ENCODE data around the gene PRKCA. TPM values are rescaled to one million over a fixed set of nuclear protein-coding genes. Genes with fewer than 3 reads are reported as not detected.

The PRKCA gene
- total and polyA plus RNA-seq, 2 donors (not counting 3 experiments of a cell fraction or from before 2014, with no cell fraction given) = 7.5 to 34.2 TPM

DNA sequence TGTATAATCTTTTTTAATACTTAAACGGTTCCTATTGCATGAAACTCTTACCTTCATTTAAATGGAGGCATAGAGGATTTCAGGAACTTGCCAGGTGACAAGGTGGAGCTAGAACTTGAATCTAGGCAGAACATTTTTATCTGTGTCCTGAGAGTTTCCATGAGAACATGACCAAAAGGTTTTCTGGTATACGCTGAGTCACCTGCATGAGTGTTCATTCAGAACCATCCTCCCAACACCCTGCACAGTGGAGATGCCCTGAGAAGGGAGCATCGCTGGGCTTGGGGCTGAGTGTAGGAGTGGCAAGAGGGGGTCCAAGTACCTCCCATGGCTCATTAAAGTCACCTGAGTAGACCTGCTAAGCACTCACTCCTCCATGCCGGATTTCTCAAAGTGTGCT, 362.8 kb downstream of the PRKCA start:
- CTCF ChIA-PET = interaction anchor here (1.4 kb wide), 1 partner anchor 11 kb away, joined by 3 read pairs; no protein-coding TSS in a partner anchor
- Histone ChIP-seq H3K27ac (ENCODE audit: insufficient read depth, low read depth, low read length) (no peak overlapping the region), H3K4me3 (replicated peaks in 1 of 3; ENCODE audit: insufficient read depth in 1 of 3, low read depth in 1 of 3, low read length in 3 of 3) (no peak overlapping the region), H3K9me1 (replicated peaks; ENCODE audit: control insufficient read depth, extremely low read depth, insufficient read depth, low read length) (no peaks in the 10 kb centered on the region), H3K36me3 (ENCODE audit: control insufficient read depth in 2 of 2, extremely low read depth in 1 of 2, insufficient read depth in 2 of 2, low read length in 2 of 2) (no peaks in the 10 kb centered on the region), H3K9ac (replicated peaks; ENCODE audit: extremely low read depth, insufficient read depth, low read length) (no peak overlapping the region), H2AFZ (ENCODE audit: low read depth, low read length) (no peak overlapping the region), H3K79me2 (ENCODE audit: control insufficient read depth, insufficient read depth, low read length) (no peaks in the 10 kb centered on the region), H3K4me2 (ENCODE audit: insufficient read depth, low read length) (no peak overlapping the region), H4K20me1 (replicated peaks; ENCODE audit: control insufficient read depth, extremely low read depth, insufficient read depth, low read length) (no peaks in the 10 kb centered on the region), H3K9me3 (replicated peaks; ENCODE audit: control insufficient read depth, insufficient read depth, low read length) (no peaks in the 10 kb centered on the region), H3K27me3 (ENCODE audit: control insufficient read depth in 2 of 2, insufficient read depth in 2 of 2, low read length in 2 of 2) (no peaks in the 10 kb centered on the region), H3K4me1 (ENCODE audit: control insufficient read depth, extremely low read depth, insufficient read depth, low read length) (peaks cover 13% of the 10 kb centered on the region)
- POLR2A ChIA-PET = no interaction called here
- TF ChIP-seq, protein P1, sequence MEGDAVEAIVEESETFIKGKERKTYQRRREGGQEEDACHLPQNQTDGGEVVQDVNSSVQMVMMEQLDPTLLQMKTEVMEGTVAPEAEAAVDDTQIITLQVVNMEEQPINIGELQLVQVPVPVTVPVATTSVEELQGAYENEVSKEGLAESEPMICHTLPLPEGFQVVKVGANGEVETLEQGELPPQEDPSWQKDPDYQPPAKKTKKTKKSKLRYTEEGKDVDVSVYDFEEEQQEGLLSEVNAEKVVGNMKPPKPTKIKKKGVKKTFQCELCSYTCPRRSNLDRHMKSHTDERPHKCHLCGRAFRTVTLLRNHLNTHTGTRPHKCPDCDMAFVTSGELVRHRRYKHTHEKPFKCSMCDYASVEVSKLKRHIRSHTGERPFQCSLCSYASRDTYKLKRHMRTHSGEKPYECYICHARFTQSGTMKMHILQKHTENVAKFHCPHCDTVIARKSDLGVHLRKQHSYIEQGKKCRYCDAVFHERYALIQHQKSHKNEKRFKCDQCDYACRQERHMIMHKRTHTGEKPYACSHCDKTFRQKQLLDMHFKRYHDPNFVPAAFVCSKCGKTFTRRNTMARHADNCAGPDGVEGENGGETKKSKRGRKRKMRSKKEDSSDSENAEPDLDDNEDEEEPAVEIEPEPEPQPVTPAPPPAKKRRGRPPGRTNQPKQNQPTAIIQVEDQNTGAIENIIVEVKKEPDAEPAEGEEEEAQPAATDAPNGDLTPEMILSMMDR (IDR thresholded peaks at IDR 0.05; ENCODE audit: extremely low read depth in 1 of 2, insufficient read depth in 1 of 2, low read depth in 1 of 2, low read length in 2 of 2) = no peak
- TF ChIP-seq JUN (IDR thresholded peaks at IDR 0.05; ENCODE audit: borderline replicate concordance, insufficient read depth, insufficient read length, low read depth) (no peak), MYC (IDR thresholded peaks at IDR 0.05; ENCODE audit: low read depth, low read length) (no peak), EZH2 (IDR thresholded peaks at IDR 0.05; ENCODE audit: borderline replicate concordance, low read depth, low read length, severe bottlenecking) (no peak), POLR2A (IDR thresholded peaks at IDR 0.05; ENCODE audit: low read depth, low read length) (no peak)
- no peak for FAIRE-seq
- no TSS peak for BruUV-seq (replicated peaks)
- dilution Hi-C loops (cut with MboI; ENCODE audit: extremely low pct_ligation_motif_present, low sequenced_read_pairs) (no loop called here), intact Hi-C loops (cut with micrococcal nuclease) (no loop called here)
- no peak for DNase-seq (ENCODE audit: low read depth, low spot score)

DNA sequence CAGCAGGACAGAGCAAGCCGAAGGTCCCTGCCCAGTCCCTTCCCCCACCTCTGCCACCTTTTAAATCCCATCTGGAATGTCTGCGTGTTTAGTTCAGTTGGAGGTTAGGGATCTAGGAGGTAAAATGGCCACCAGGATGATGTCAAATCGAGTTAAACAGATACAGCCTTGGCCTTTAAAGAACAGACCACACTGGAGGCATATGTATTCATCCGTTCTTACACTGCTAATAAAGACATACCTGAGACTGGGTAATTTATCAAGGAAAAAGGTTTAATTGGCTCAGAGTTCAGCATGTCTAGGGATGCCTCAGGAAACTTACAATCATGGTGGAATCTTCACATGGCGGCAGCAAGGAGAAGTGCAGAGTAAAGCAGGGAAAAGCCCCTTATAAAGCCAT, 364.7 kb downstream of the PRKCA start:
- no peak overlapping the region for H3K9ac ChIP-seq (replicated peaks; ENCODE audit: extremely low read depth, insufficient read depth, low read length)
- H3K9me1 ChIP-seq (replicated peaks; ENCODE audit: control insufficient read depth, extremely low read depth, insufficient read depth, low read length) = no peaks in the 10 kb centered on the region
- H4K20me1 ChIP-seq (replicated peaks; ENCODE audit: control insufficient read depth, extremely low read depth, insufficient read depth, low read length) = no peaks in the 10 kb centered on the region
- no peak overlapping the region for H3K27ac ChIP-seq (ENCODE audit: insufficient read depth, low read depth, low read length)
- CTCF ChIA-PET = no interaction called here
- dilution Hi-C loops (cut with MboI; ENCODE audit: extremely low pct_ligation_motif_present, low sequenced_read_pairs) (no loop called here), intact Hi-C loops (cut with micrococcal nuclease) (no loop called here)
- no peaks in the 10 kb centered on the region for H3K27me3 ChIP-seq (ENCODE audit: control insufficient read depth in 2 of 2, insufficient read depth in 2 of 2, low read length in 2 of 2)
- no TSS peak for BruUV-seq (replicated peaks)
- no peaks in the 10 kb centered on the region for H3K9me3 ChIP-seq (replicated peaks; ENCODE audit: control insufficient read depth, insufficient read depth, low read length)
- DNase-seq (ENCODE audit: low read depth, low spot score) (no peak), FAIRE-seq (no peak)
- H2AFZ ChIP-seq (ENCODE audit: low read depth, low read length) = no peak overlapping the region
- POLR2A ChIA-PET = no interaction called here
- H3K36me3 ChIP-seq (ENCODE audit: control insufficient read depth in 2 of 2, extremely low read depth in 1 of 2, insufficient read depth in 2 of 2, low read length in 2 of 2) = no peaks in the 10 kb centered on the region
- H3K79me2 ChIP-seq (ENCODE audit: control insufficient read depth, insufficient read depth, low read length) = no peaks in the 10 kb centered on the region
- no peak overlapping the region for H3K4me3 ChIP-seq (replicated peaks in 1 of 3; ENCODE audit: insufficient read depth in 1 of 3, low read depth in 1 of 3, low read length in 3 of 3)
- TF ChIP-seq FOS (IDR thresholded peaks at IDR 0.05; ENCODE audit: borderline replicate concordance, insufficient read depth, low read length) (no peak), POLR2AphosphoS5 (IDR thresholded peaks at IDR 0.05; ENCODE audit: insufficient read depth, low read depth, low read length) (no peak)
- TF ChIP-seq, protein P1 (IDR thresholded peaks at IDR 0.05; ENCODE audit: extremely low read depth in 1 of 2, insufficient read depth in 1 of 2, low read depth in 1 of 2, low read length in 2 of 2) = no peak
- H3K4me2 ChIP-seq (ENCODE audit: insufficient read depth, low read length) = no peak overlapping the region
- H3K4me1 ChIP-seq (ENCODE audit: control insufficient read depth, extremely low read depth, insufficient read depth, low read length) = peaks cover 2% of the 10 kb centered on the region

All from endothelial cell of umbilical vein (primary cell).